ENCODE data around the gene MRM2.

MRM2 gene

DNA sequence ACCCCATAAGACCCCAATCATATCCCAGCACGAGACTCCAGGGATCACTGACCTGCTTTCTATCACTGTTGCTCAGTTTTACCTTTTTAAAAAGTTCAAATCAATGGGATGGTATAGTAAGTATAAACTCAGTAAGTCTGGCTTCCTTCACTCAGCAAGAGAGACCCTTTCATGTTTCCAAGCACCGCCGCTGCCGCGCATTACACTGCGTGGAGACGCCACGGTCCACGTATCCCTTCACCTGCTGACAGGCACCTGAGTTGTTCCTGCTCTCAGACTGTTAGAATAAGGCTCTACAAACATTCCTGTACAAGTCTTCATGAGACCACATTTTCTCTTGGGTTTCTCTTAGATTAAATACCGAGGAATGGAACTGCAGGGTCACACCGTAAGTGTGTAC, 37.6 kb downstream of the MRM2 start:
- DNase-seq (ENCODE audit: low spot score) = no peak

DNA sequence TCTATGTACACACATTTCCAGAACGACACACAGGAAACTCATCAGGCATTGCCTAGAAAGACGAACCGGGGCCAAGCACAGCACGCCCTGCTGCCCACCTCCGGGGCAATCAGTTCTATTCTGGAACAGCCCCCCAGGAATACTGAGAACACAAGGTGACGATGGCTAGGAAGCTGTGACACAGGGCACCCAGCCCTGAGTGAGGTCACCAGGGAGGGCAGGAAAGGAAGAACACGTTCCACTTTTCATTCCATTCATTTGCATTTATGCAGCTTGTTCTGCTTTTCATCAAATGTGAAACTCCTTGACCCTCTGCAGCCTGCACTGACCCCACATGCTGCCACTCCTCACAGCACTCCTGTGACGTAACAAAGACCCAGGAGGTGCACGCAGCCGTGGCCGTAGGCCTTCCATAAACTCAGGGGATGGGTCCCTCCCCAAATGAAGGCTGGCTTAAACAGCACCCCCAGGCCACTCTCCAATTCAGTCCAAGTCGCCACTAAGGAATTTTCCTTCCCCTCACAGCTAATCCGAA, 38.2 kb downstream of the MRM2 start:
- DNase-seq (ENCODE audit: low spot score) = peak; percentile 43

DNA sequence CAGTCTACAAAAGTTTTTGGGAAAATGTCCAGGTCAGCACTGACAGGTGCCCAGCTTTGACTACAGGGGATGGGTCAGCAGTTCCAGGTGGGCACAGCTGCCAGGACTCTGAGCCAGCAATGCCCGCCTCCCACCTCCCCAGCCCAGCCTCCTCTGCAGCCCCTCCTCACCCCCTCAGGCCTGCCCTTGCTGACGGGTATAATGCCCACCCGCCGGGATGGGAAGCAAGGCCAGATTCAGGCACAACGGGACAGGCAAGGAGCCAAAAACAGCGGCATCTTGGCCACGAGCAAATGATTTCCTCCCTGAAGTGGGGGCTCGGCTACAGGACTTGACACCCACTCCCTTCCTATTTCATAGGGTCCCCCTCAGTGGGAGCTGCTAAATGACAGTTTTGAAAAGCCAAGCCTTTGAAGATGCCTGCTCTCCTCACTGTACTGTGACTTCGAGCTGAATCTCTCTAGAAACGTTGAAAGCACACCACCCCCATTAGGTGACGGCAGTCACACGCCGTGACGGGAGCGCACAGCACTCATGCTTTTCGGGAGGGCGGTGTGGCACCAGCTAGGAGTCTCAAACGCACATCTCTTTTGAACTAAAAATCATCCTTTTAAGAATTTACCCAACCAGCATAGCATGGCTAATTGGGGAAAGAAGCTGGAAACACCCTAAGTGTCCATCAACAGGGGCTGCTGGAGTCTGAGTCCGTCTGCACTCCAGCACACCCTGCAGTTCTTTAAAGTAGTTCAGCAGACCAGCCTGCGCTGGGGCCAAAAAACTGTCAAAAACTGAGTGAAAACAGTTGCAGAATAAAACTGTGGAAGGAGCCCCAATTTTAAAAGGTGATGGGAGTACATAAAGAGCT, 38.9 kb downstream of the MRM2 start:
- DNase-seq (ENCODE audit: low spot score) = no peak

DNA sequence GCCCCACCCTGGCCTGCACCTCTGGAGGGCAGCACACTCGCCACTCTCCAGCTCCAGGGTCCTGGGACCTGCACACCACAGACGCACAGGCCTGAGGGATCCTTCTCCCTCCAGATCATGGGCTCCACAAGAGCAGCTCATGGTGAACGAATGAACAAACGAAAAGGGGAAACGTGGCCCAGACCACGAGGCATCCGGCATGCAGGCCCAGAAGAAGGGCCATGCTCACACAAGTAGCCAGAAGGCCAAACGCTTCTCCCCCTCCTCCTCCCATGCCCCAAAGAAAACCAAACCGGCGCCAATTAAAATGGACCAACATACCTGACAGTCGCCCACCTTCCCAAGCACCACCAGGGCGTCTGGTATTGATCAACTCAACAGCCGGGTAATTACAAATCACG, 39.6 kb downstream of the MRM2 start:
- DNase-seq (ENCODE audit: low spot score) = no peak

DNA sequence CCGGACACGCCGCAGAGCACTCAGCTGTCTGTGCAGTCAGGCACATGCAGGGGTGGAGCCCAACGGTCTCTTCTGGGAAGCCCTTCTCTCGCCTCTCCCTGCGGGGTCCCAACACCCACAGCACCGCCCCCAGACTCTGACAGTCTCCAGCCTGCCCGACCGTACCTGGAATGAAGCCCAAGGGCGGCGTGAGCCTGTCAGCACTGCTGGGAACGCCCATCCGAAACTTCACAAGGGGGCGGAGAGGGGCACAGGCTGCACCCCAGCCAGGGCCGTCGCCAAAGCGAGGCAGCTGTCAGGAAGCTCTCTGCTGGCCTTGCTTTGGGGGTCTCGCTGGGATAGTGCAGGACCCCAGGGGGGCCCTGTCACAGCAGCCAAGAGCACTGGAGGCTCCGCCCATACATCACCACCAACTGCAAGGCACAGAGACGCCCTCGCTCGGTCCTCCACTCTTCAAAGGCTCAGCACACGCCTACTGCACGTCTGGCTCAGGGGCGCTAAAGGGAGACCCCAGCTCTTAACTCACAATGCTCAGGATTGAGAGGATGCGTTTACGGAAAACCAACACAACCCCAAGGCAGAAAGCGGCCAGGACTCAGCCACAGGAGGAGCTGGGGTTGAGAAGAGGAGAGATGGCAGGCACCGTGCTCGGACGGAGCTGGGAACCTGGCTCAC, 40.2 kb downstream of the MRM2 start:
- no peak for DNase-seq (ENCODE audit: low spot score)

DNA sequence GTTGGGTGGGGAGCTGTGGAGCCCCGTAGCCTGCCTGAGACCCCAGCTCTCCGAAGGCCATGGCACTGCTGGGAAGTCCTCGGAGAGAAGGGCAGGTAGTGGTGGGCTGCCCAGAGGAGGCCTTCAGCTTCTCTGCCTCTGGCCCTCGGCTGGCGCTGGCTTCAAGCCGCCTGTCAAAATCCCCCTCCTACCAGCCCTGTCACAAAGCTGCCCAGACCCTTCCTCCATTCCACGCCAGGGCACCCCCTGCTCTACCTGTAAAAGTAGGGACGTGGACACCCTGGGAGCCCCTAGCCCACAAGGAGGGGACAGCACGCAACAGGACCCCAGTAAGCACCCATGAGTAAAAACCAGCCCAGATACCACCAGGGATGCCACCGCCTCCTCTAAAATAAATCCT, 40.9 kb downstream of the MRM2 start:
- no peak for DNase-seq (ENCODE audit: low spot score)

DNA sequence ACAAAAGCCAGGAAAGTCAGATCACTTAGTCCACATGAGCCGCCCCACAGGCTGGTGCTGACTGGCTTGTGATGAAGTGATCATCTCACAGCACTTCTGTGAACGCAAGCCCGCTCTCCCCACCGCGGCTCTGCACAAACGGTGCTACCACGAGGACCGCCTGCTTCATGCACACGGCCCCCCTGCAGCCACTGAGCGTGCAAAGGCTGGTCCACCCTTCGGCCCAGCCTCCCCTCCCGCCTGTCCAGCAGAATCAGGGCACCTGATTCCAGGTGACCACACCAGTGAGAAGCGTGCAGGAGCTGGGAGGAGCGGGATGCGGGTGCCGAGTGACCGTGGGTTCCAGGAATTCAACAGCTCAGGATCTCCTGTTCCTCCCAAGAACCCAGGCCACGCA, 41.4 kb downstream of the MRM2 start:
- no peak for DNase-seq (ENCODE audit: low spot score)

DNA sequence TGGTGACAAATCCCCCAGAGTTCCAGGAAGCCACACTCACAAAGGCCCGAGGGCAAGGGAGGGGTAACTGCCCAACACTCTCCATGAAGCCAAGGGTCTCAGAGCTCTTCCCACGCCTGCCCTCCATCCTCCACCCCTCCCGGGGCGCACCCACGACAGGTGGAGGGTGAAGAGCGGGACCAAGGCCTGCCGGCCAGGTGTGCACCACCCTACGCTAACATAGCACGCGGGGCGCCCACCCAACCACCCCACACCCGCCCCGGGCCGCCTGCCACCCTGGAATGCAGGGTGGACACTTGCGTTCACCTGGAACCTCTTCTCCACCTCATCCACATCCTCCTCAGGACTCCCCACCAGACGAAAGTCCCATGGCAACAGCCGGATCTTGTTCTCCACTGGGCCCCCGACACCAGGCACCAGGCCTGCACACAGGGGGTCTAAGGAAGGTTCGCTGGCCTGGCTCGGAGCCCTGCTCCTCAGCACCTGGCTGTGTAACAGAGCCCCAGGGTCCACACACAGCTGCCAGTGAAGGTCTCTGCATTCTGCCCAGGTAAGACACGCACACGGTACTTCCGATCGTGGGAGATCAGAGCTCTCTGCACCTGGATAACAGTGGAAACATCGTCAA, 41.9 kb downstream of the MRM2 start:
- no peak for DNase-seq (ENCODE audit: low spot score)

DNA sequence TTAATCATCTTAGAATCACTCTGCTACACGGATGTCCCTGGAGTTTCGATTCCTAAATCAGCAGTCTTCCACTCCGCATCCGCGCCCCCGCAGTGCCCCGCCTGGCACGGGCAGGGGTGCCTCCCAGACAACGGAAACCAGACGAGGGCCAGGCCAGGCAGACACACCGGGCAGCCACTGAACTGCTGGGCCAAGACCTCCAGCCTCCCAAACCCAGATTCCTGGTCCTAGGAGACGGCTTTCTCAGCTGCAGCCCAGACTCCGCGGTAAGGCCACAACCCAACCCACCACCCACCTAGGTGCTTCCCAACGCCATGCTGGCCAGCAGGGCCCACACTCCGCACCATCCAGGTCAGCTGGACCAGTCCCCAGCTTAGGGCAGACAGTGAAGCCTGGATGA, 42.5 kb downstream of the MRM2 start:
- DNase-seq (ENCODE audit: low spot score) = no peak

DNA sequence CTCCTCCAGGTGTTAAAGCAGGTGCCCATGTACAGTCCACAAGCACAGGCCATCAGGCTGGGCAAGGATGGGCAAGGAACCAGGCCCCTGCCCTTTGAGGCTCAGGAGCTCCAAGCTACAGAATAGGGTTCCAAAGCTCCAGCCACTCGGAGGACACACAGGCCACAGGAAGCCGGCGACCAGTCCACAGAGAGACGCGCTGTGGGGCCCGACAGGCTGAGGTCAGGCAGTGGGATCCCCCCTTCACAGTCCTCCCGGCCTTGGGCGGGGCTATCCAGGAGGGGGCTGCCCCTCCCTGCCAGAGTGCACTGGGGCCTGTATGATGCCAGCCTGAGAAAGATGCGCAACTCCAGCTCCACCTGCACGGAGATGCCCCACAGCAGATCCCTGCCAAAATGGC, 43.2 kb downstream of the MRM2 start:
- DNase-seq (ENCODE audit: low spot score) = no peak

DNA sequence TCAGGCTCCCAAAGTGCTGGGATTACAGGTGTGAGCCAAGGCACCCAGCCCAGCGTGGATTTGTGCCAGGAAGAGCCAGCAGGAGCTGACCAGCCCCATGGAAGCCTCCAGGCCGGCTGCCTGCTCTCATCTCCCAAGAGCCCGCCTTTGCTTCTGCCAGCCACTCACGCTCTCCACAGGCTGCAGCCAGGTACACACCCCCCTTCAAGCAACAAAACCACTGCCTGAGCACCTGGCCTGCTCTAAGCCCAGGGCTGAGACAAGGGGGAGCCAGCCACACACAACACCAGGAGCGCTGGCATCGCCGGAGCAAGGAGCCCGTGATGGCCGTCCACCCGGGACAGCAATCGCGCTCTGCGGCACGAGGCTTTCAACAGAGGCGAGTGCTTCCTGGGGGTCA, 43.8 kb downstream of the MRM2 start:
- DNase-seq (ENCODE audit: low spot score) = no peak

DNA sequence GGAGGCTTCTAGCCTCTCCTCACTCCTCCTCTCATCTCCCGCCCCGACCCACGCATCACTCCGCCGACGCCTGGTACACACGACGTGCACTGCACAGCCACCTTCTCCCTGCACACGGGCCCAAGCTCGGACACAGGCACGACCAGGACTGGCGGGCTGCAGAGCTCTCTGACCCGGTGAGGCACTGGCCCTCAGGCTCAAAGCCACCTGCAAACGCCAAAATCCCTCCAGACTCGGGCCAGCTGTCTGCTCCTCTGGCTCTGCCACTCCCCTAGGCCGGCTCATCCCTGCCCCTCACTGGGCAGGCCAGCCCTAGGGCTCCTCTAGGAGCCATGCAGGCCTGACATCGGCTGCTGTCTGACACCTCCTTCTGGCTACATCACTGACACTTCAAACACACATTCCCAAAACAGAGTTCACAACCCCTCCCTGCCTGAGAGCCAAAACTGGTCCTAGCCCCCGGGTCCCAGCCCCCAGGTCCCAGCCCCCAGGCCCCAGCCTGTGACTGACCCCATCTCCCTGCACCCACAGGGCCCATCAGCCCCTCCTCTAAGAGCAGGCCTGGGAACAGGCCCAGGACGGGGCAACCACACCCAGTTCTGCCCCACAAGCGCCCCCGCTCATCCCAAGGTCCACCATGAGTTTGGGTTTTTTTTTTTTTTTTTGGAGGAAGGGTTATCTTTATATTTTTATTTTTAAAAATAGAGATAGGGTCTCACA, 44.4 kb downstream of the MRM2 start:
- no peak for DNase-seq (ENCODE audit: low spot score)

DNA sequence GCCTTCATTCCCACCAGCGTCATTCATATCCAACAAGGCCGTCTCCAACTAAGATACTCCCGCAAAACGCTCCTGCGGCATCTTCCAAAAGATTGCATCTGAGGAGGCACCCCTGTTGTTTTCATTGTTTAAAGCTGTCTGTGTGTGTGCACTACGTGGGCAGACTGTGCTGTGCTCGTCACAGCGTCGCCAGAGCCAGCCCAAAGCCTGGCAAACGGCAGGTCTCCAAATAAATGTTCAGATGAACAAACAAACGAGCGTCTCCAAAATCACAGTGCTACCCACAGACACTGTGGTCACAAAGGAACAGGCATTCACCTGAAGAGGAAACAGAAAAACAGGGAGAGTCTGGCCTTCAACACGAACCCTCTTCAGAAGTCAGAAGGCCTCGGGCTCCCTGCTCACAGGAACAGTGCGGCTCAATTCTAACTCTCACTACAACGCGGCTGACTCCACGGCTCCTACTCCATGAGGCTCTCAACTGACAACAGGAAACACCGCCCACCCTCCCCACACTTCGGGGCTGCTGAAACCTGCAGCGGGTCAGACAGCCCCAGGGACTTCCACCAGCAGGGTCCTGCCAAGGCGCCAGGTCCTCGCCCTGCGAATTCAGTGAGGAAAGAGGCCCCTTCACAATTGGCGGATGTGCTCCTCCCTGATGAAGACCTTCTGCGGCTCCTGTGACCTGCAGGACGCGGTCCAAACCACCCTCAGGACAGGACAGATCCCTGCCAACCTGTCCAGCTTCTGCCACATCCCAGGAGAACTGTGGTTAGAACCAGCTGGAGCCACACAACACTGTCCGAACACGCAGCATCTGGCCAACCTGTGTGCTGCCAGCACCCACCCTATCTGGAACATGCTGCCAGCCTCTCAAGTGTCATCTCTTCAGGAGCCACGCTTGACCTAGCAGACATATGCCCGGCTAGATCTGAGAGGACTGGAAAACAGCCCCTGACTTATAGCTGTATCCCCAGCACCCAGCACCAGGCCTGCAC, 45.3 kb downstream of the MRM2 start:
- no peak for DNase-seq (ENCODE audit: low spot score)

DNA sequence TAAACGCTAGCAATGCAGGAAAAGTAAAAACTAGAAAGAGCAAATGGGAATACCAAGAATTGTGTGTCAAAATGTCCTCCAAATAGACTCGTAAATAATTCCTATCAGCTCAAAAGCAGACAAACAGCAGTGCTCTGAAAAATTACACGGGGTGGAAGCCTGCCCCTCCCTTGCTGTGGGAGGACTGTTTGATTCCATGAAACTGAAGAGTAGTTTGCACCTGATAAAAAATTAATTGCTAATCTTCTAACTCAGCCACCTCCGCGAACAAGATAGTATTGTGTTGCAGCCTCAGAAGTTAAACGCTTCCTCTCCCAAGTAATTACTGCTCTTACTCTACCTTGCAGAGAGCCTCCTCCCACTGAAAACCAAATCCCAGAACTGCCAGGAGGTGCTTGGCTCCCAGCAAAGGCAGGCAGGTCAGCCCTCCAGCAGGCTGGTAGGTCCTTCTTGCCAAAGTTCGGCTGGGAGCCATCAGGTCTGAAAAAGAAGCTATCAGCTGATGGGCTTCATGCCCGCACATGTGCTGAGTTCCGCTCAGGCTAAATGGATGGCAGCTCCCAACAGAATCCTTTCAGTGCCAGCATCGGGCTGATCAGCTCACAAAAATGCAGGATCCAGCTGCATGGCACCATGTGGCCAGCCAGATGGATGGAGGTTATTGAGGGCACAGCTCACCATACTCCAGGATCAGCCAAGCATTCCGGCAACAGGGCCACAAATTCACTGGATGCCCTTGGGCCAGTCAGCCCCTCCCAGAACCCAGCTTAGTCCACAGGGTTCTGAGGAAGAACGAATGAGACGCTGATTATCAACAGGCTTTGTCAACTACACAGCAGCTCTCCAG, 46.4 kb downstream of the MRM2 start:
- no peak for DNase-seq (ENCODE audit: low spot score)

DNA sequence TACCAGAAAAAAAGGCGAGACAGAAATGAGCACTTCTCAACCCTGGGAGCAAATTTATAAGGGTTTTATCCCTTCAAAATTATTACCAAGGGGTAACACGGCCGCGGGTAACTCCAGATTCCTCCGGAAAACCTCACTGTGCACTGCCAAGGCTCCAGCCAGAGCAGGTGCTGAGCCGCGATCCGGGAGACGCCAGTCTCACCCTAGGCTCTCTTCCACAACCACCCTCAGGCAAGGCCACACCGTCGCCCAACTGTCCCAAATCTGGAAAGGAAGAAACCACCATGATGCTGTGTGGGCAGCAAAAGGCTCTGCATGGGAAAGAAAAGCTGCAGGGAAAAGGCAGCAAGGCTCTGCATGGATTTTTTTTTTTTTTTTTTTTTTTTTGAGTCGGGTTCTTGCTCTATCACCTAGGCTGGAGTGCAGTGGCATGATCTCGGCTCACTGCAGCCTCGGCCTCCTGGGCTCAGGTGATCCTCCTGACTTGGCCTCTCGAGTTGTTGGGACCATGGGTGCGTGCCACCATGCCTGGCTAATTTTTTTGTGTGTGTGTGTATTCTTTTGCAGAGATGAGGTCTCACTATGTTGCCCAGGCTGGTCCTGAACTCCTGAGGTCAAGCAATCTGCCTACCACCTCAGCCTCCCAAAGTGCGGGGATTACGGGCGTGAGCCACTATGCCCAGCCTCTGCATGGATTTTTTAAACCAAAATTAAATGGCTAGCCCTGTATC, 48.3 kb downstream of the MRM2 start:
- DNase-seq (ENCODE audit: low spot score) = no peak

DNA sequence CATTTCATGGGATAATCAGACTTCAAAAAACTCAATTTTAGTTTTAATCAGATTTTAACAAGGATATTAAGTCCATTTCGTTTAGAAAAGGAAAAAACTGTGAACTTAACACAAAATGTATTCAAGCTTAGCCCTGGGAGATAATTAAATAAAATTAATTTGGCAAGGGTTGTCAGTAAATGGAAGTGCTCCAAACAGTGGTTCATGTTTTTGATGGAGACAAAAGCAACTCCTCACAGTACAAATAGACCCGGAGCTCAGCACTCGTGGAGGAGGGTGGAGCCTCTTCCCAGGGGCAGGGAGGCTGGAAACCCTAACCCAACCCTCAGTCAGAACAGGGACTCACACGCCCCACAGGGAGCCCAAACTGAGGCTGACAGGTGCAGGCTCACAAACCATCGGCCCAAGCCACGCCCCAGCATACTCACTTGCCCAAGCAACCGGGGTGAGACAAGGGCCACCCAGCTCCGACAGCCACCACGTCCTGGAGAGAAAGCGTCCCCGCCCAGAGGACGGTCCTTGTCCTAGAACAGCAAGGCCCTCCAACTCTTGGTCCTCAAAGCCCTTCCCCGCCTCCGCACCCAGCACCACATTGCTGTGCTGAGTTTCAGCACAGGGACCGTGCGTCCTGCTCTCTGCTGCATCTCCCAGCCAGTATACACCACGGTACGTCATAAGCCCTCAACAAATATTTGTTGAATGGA, 49.0 kb downstream of the MRM2 start:
- DNase-seq (ENCODE audit: low spot score) = no peak

DNA sequence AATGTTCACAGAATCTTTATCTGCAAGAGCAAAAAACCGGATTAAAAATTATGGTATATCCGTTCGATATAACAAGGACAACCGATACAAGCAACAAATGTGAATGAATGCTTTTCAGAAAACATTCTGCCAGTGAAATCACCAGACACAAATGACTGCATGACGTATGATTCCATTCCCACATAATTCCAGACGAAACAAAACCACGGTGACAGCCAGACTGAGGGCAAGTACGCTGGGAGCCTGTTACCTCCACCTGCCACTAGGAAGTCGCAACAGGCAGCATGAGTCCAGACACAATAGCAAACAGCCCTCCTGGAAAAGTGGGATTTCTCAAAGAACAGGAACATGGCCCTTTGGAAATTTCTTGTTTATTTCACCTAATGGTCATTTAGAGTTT, 51.0 kb downstream of the MRM2 start:
- DNase-seq (ENCODE audit: low spot score) = no peak

DNA sequence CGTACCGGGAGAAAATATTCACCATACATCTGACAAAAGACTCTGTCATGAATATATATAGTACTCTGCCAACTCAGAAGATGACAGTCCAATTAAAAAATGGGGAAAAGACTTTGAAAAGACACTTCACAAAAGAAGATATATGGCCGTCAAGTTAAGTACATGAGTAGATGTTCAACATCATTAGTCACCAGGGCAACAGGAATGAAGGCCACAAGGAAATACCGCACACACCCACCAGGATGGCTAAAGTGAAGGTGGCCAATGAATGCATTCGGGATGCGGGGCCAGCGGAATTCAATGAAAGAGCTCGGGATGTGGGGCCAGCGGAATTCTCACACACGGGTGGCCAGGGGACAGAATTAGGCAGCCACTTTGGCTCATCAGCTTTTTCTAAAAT, 51.5 kb downstream of the MRM2 start:
- no peak for DNase-seq (ENCODE audit: low spot score)
